ENCODE measurements around the gene SLAIN2. TPM values are rescaled to one million over a fixed set of nuclear protein-coding genes. Genes with fewer than 3 reads are reported as not detected.
A peak's percentile ranks its signal among the peaks of the same experiment; 100 is the strongest.

Gene SLAIN2
- total RNA-seq, 1 experiment from 2014 or later = 12.5 TPM

DNA sequence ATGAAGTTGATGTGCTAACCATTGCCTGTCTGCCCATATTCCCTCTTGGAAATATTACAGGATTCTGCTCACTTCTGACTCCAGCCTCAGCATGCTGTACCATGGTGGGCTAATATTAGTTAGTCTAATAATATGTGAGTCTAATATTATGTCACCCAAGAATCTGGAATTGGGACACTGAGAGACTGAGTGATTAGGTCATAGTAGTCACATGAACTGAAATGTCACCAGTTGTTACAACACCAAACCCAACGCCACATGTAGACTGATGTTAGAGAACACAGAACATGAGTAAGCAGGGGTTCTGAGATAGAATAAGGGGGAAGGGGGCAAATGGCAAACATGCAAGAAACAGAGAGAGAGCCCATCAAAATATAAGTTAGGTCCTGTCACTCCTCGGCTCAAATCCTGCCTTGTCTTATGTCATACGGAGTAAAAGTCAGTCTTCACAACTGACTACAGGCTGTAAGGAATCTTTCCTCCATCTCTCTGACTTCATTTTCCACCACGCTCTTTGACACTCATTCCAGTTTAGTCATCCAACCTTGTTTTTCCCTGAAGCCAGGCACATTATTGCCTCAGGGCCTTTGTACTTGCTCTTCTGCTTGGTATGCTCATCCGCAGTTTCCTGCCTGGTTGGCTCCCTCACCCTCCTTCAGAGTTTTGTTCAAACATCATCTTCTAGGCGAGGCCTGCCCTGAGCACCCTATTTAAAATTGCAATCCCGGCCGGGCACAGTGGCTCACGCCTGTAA, 9.6 kb upstream of the SLAIN2 start:
- ATAC-seq = peak; percentile 13; the same call in 1 of the 2 replicates
- intact Hi-C loops (cut with micrococcal nuclease) = no loop called here
- no peaks in the 10 kb centered on the region for H3K27me3 ChIP-seq (ENCODE audit: low read length)
- no peak overlapping the region for H3K4me3 ChIP-seq (ENCODE audit: low read length)
- H3F3A ChIP-seq (ENCODE audit: low read length, unreplicated experiment) = no peaks in the 10 kb centered on the region
- peaks cover 62% of the 10 kb centered on the region for H3K4me1 ChIP-seq (ENCODE audit: insufficient read depth, low read length)
- H3K27ac ChIP-seq (ENCODE audit: low read length) = peak overlapping the region; percentile 85
- no peaks in the 10 kb centered on the region for H3K9me3 ChIP-seq (ENCODE audit: low read length)
- no peak overlapping the region for H3K9ac ChIP-seq (ENCODE audit: low read length)
- H3K79me2 ChIP-seq (ENCODE audit: low read length) = no peaks in the 10 kb centered on the region
- H3K36me3 ChIP-seq (ENCODE audit: low read depth, low read length) = no peaks in the 10 kb centered on the region
- TF ChIP-seq, protein P1, sequence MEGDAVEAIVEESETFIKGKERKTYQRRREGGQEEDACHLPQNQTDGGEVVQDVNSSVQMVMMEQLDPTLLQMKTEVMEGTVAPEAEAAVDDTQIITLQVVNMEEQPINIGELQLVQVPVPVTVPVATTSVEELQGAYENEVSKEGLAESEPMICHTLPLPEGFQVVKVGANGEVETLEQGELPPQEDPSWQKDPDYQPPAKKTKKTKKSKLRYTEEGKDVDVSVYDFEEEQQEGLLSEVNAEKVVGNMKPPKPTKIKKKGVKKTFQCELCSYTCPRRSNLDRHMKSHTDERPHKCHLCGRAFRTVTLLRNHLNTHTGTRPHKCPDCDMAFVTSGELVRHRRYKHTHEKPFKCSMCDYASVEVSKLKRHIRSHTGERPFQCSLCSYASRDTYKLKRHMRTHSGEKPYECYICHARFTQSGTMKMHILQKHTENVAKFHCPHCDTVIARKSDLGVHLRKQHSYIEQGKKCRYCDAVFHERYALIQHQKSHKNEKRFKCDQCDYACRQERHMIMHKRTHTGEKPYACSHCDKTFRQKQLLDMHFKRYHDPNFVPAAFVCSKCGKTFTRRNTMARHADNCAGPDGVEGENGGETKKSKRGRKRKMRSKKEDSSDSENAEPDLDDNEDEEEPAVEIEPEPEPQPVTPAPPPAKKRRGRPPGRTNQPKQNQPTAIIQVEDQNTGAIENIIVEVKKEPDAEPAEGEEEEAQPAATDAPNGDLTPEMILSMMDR (conservative IDR thresholded peaks at IDR 0.05; ENCODE audit: low read depth, low read length) = no peak
- TF ChIP-seq EZH2phosphoT487 (IDR thresholded peaks at IDR 0.05; ENCODE audit: borderline replicate concordance, low read length) (no peak), EZH2 (IDR thresholded peaks at IDR 0.05; ENCODE audit: low read length, unreplicated experiment) (no peak)
- H4K20me1 ChIP-seq (ENCODE audit: low read length) = no peaks in the 10 kb centered on the region
- no peaks in the 10 kb centered on the region for H3K9me2 ChIP-seq (replicated peaks; ENCODE audit: low read length)
- DNase-seq = peak; percentile 69
- H3K4me2 ChIP-seq (ENCODE audit: low read length) = peak overlapping the region; percentile 11
- ChIA-PET CTCF (no interaction called here), POLR2A (ENCODE audit: unreplicated experiment) (no interaction called here)
- no TSS peak for BruUV-seq (replicated peaks)
- peak overlapping the region; percentile 28; the same call in 1 of the 2 replicates for H2AFZ ChIP-seq (ENCODE audit: low read length)

DNA sequence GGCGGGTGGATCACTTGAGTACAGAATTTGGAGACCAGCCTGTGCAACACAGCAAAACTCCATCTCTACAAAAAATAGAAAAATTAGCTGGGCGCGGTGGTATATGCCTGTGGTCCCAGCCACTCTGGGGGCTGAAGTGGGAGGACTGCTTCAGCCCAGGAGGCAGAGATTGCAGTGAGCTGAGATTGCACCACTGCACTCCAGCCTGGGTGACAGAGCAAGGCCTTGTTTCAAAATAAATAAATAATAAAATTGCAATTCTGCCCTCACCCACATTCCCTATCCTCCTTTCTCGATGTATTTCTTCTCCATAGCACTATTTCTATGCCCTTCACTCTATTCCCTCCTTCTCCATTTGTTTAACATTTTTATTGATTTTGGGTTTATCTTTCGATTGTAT, 8.7 kb upstream of the SLAIN2 start:
- no peaks in the 10 kb centered on the region for H3F3A ChIP-seq (ENCODE audit: low read length, unreplicated experiment)
- ATAC-seq (no peak), DNase-seq (no peak)
- H3K4me2 ChIP-seq (ENCODE audit: low read length) = no peak overlapping the region
- ChIA-PET CTCF (no interaction called here), POLR2A (ENCODE audit: unreplicated experiment) (no interaction called here)
- H3K9ac ChIP-seq (ENCODE audit: low read length) = no peak overlapping the region
- H3K9me2 ChIP-seq (replicated peaks; ENCODE audit: low read length) = no peaks in the 10 kb centered on the region
- H4K20me1 ChIP-seq (ENCODE audit: low read length) = no peaks in the 10 kb centered on the region
- peaks cover 68% of the 10 kb centered on the region for H3K4me1 ChIP-seq (ENCODE audit: insufficient read depth, low read length)
- no peaks in the 10 kb centered on the region for H3K79me2 ChIP-seq (ENCODE audit: low read length)
- no peaks in the 10 kb centered on the region for H3K9me3 ChIP-seq (ENCODE audit: low read length)
- TF ChIP-seq, protein P1 (conservative IDR thresholded peaks at IDR 0.05; ENCODE audit: low read depth, low read length) = no peak
- no peak for TF ChIP-seq EZH2 (IDR thresholded peaks at IDR 0.05; ENCODE audit: low read length, unreplicated experiment)
- no peak for TF ChIP-seq EZH2phosphoT487 (IDR thresholded peaks at IDR 0.05; ENCODE audit: borderline replicate concordance, low read length)
- H3K27me3 ChIP-seq (ENCODE audit: low read length) = no peaks in the 10 kb centered on the region
- peak overlapping the region; percentile 85 for H3K27ac ChIP-seq (ENCODE audit: low read length)
- H2AFZ ChIP-seq (ENCODE audit: low read length) = no peak overlapping the region
- no peaks in the 10 kb centered on the region for H3K36me3 ChIP-seq (ENCODE audit: low read depth, low read length)
- no TSS peak for BruUV-seq (replicated peaks)
- H3K4me3 ChIP-seq (ENCODE audit: low read length) = no peak overlapping the region
- intact Hi-C loops (cut with micrococcal nuclease) = no loop called here

DNA sequence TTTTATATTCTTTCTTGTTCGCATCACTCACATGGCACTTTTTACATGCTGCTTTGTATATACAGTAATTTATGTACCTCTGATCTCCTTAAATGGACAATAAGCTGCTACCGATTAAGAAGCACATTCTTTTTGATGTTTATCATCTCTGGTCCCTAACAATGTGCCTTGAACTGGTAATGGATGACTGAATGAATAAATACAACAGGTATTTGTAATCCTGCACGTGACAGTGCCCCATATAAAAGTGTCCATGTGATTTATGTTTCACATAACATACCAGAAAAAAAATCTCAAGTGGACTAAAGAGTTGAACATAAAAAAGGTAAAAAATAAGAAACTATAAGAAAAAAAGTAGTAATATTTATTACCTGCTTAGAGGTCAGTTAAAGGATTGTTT, 7.7 kb upstream of the SLAIN2 start:
- no TSS peak for BruUV-seq (replicated peaks)
- Histone ChIP-seq H2AFZ (ENCODE audit: low read length) (no peak overlapping the region), H3K9me2 (replicated peaks; ENCODE audit: low read length) (no peaks in the 10 kb centered on the region), H3F3A (ENCODE audit: low read length, unreplicated experiment) (no peaks in the 10 kb centered on the region), H3K4me1 (ENCODE audit: insufficient read depth, low read length) (peaks cover 70% of the 10 kb centered on the region), H3K9me3 (ENCODE audit: low read length) (no peaks in the 10 kb centered on the region), H4K20me1 (ENCODE audit: low read length) (no peaks in the 10 kb centered on the region), H3K4me2 (ENCODE audit: low read length) (no peak overlapping the region), H3K36me3 (ENCODE audit: low read depth, low read length) (no peaks in the 10 kb centered on the region), H3K79me2 (ENCODE audit: low read length) (no peaks in the 10 kb centered on the region), H3K4me3 (ENCODE audit: low read length) (no peak overlapping the region), H3K9ac (ENCODE audit: low read length) (no peak overlapping the region), H3K27me3 (ENCODE audit: low read length) (no peaks in the 10 kb centered on the region), H3K27ac (ENCODE audit: low read length) (no peak overlapping the region)
- ChIA-PET POLR2A (ENCODE audit: unreplicated experiment) (no interaction called here), CTCF (no interaction called here)
- intact Hi-C loops (cut with micrococcal nuclease) = no loop called here
- TF ChIP-seq, protein P1 (conservative IDR thresholded peaks at IDR 0.05; ENCODE audit: low read depth, low read length) = no peak
- TF ChIP-seq EZH2phosphoT487 (IDR thresholded peaks at IDR 0.05; ENCODE audit: borderline replicate concordance, low read length) (no peak), EZH2 (IDR thresholded peaks at IDR 0.05; ENCODE audit: low read length, unreplicated experiment) (no peak)
- ATAC-seq (no peak), DNase-seq (peak; percentile 47)
